Neural progenitor cell (in vitro differentiated cells): ENCODE results near the gene SLAIN2.

Experiments used
- EZH2 ChIP-seq: fragments of 200-600 bp; sonication (generic); IDR thresholded peaks from 2 replicates; pipeline ENCODE4 v1.6.1; 2017; ENCODE audit warnings: antibody characterized with exemption, mild to moderate bottlenecking, moderate library complexity
- TF ChIP-seq, protein P1 (sequence below): fragments of 200-600 bp; sonication (generic); IDR thresholded peaks from 2 replicates; pipeline ENCODE4 v1.5.1; 2017; ENCODE audit warnings: antibody characterized with exemption, mild to moderate bottlenecking

DNA sequence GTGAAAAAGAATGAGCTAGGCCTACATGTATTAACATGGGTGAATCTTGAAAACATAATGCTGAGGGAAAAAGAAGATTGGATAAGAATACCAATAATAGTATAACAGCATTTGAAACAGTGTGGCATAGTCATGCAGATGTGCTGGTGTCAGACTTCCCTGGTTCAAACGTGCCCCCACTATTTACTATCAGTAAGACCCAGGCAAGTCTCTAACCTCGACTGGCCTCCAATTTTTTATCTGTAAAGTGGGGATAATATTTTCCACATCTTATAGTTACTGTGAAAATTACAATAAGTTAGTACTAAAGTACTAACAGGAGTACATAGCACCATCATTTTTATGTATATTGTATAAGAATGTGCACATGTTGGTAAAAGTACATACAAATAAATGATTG is 17.0 kb upstream of the SLAIN2 start:
- TF ChIP-seq, protein P1, sequence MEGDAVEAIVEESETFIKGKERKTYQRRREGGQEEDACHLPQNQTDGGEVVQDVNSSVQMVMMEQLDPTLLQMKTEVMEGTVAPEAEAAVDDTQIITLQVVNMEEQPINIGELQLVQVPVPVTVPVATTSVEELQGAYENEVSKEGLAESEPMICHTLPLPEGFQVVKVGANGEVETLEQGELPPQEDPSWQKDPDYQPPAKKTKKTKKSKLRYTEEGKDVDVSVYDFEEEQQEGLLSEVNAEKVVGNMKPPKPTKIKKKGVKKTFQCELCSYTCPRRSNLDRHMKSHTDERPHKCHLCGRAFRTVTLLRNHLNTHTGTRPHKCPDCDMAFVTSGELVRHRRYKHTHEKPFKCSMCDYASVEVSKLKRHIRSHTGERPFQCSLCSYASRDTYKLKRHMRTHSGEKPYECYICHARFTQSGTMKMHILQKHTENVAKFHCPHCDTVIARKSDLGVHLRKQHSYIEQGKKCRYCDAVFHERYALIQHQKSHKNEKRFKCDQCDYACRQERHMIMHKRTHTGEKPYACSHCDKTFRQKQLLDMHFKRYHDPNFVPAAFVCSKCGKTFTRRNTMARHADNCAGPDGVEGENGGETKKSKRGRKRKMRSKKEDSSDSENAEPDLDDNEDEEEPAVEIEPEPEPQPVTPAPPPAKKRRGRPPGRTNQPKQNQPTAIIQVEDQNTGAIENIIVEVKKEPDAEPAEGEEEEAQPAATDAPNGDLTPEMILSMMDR, result no peak
- no peak for TF ChIP-seq EZH2
